Ovary (tissue), 9 donors: Measurements from ENCODE around the gene BRAP. TPM values are rescaled to one million over a fixed set of nuclear protein-coding genes. Genes with fewer than 3 reads are reported as not detected.
"Not testable (repeated sequence)": the region's sequence is repeated elsewhere in the genome, so short reads cannot be mapped to it uniquely, and the experiment has no call there.

ENCODE experiments used
- DNase-seq, 5 donors: peaks; one replicate each; pipeline ENCODE4 v3.0.0-alpha.2; 2019 to 2020
- H3K27ac ChIP-seq, 2 donors: fragments of 200-600 bp; one replicate each; pipeline versions ENCODE4 v1.5.1 to v1.8.0; 2019 to 2022
- H3K27me3 ChIP-seq: fragments of 200-600 bp; one replicate; pipeline ENCODE4 v1.8.0; 2022
- H3K36me3 ChIP-seq: fragments of 200-600 bp; sonication (generic); one replicate; pipeline ENCODE4 v1.5.1; 2019
- H3K4me1 ChIP-seq: one replicate; pipeline ENCODE4 v1.8.1; 2013; ENCODE audit warnings: mild to moderate bottlenecking, moderate library complexity; ENCODE audit not compliant: insufficient read depth
- H3K4me3 ChIP-seq: fragments of 200-600 bp; sonication (generic); one replicate; pipeline ENCODE4 v1.5.1; 2017
- H3K9me3 ChIP-seq, 2 donors: fragments of 200-600 bp in 1 of 2; sonication (generic) in 1 of 2; one replicate each; pipeline versions ENCODE4 v1.5.1 to v1.8.1; 2013 to 2019; ENCODE audit warnings: mild to moderate bottlenecking in 1 of 2, moderate library complexity in 1 of 2
- EP300 ChIP-seq: sonication (generic); formaldehyde crosslinking; IDR thresholded peaks from one replicate; pipeline ENCODE4 v1.6.1; 2017; ENCODE audit warnings: antibody characterized with exemption
- POLR2A ChIP-seq: fragments of 450-650 bp; IDR thresholded peaks from one replicate; pipeline ENCODE4 v1.6.1; 2017; ENCODE audit warnings: antibody characterized with exemption, mild to moderate bottlenecking, moderate library complexity
- WGBS, 3 donors: extraction: QIAGEN DNeasy Blood & Tissue Kit in 1 of 3; methylation state at CpG; one replicate each; pipeline versions ENCODE4 v1.1.5 to v1.1.7; 2013 to 2017; 5-methylcytosine and 5-hydroxymethylcytosine counted together
- intact Hi-C, 4 donors: fragments of 100-400 bp; cut with DNase I; formaldehyde crosslinking; loops; one replicate each; pipeline versions ENCODE4 v1.11.0 to v1.15.1; 2022 to 2023
- polyA plus RNA-seq, 2 donors: library from polyadenylated mRNA; stranded (reverse); fragments of 200-250 nt in 1 of 2; fragments of 350-450 nt in 1 of 2; fragmentation: Illumina TruSeq in 1 of 2; extraction: RNeasy Lipid Tissue Mini Kit (QIAGEN cat#74804) in 1 of 2; gene quantifications; one replicate each; pipeline ENCODE4 v1.2.3, GENCODE V29; 2013 to 2014
- total RNA-seq, 7 donors: library from RNA; depleted of rRNA in 2 of 7; stranded (reverse); fragments of >200 nt in 2 of 7; fragmentation: NEBNext Ultra II Directional in 3 of 7; extraction: Animal tissue kit (Norgen Biotek cat#: 25700) in 3 of 7; gene quantifications; one replicate each; pipeline versions ENCODE4 v1.1.0 to v1.2.4, GENCODE V29; 2016 to 2023
- TF ChIP-seq, protein P1 (sequence below), 3 donors: fragments of 450-650 bp in 2 of 3; fragments of 200-600 bp in 1 of 3; IDR thresholded peaks; one replicate each; pipeline versions ENCODE4 v1.5.1 to v1.8.0; 2016 to 2022; ENCODE audit warnings: antibody characterized with exemption in 3 of 3, mild to moderate bottlenecking in 1 of 3
- donor health status: DM: no; HTN: no; CAD: no; lungs with moderate emphysema.
- donor health status: DM: no; HTN: no; CAD: no.
- donor health status: Bipolar disorder and iron deficiency.
- donor health status: DM: yes; HTN: yes; CAD: no.
- donor health status: DM: no; HTN: no; CAD: no.
- donor health status: DM: yes; HTN: yes; CAD: no.

BRAP gene
- total and polyA plus RNA-seq, 9 donors, result 9.5 to 24.4 (median 16.9) TPM

DNA sequence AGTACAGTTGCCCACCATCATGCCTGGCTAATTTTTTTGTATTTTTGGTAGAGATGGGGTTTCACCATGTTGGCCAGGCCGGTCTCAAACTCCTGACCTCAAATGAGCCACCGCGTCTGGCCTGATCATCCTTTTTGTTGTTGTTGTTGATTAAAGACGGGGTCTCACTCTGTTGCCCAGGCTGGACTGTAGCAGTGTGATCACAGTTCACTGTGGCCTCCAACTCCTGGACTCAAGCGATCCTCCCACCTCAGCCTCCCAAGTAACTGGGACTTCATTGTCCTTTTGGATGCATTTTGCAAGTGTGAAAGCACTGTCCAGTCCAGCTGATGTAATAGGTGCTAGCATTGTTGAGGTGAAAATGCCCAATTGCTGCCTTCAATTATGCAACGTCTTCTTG is 59.5 kb downstream of the BRAP start:
- Histone ChIP-seq H3K9me3 (no peaks in the 10 kb centered on the region), H3K4me3 (no peak overlapping the region), H3K4me1 (no peaks in the 10 kb centered on the region), H3K36me3 (no peaks in the 10 kb centered on the region), H3K27me3 (no peaks in the 10 kb centered on the region), H3K27ac (no peak overlapping the region)
- no peak for DNase-seq
- TF ChIP-seq EP300, result no peak
- 95 to 97% (median 96%) methylated on average over 6 of the region's 6 CpGs for WGBS, 3 donors
- intact Hi-C loops, result no loop called here

DNA sequence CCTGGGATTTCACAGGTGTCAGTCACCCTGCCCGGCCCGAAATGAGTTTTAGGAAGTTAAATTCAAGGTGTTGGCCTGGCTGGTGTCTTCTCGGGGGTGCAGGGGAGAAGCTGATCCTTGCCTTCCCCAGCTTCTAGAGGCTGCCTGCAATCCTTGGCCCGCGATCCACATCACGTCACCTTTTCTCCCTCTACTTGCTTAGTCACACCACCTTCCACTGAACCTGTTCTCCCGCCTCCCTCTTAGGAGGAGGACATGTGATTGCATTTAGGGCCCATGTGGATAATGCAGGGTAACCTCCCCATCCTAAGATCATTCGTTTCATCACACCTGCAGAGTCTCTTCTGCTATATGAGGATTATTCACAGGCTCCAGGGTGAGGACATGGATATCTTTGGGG is 61.2 kb downstream of the BRAP start:
- Histone ChIP-seq H3K4me1 (no peaks in the 10 kb centered on the region), H3K9me3 (no peaks in the 10 kb centered on the region), H3K36me3 (no peaks in the 10 kb centered on the region), H3K27me3 (no peaks in the 10 kb centered on the region), H3K27ac (no peak overlapping the region), H3K4me3 (no peak overlapping the region)
- TF ChIP-seq EP300 (no peak), POLR2A (no peak)
- TF ChIP-seq, protein P1, sequence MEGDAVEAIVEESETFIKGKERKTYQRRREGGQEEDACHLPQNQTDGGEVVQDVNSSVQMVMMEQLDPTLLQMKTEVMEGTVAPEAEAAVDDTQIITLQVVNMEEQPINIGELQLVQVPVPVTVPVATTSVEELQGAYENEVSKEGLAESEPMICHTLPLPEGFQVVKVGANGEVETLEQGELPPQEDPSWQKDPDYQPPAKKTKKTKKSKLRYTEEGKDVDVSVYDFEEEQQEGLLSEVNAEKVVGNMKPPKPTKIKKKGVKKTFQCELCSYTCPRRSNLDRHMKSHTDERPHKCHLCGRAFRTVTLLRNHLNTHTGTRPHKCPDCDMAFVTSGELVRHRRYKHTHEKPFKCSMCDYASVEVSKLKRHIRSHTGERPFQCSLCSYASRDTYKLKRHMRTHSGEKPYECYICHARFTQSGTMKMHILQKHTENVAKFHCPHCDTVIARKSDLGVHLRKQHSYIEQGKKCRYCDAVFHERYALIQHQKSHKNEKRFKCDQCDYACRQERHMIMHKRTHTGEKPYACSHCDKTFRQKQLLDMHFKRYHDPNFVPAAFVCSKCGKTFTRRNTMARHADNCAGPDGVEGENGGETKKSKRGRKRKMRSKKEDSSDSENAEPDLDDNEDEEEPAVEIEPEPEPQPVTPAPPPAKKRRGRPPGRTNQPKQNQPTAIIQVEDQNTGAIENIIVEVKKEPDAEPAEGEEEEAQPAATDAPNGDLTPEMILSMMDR (IDR thresholded peaks at IDR 0.05), result no peak
- intact Hi-C loops, result no loop called here
- DNase-seq, result no peak
- WGBS, 3 donors, result 92 to 94% (median 92%) methylated on average over 8 of the region's 8 CpGs

DNA sequence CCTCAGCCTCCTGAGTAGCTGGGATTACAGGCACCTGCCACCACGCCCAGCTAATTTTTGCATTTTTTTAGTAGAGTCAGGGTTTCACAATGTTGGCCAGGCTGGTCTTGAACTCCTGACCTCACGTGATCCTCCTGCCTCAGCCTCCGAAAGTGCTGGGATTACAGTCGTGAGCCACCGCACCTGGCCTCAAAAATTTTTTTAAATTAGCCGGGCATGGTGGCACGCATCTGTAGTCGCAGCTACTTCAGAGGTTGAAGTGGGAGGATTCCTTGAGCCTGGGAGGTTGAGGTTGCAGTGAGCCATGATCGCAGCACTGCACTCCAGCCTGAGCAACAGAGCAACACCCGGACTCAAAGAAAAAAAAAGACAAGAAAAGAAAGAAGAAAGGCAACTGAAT is 67.9 kb downstream of the BRAP start:
- intact Hi-C loops, H3K27me3 ChIP-seq, H3K9me3 ChIP-seq, H3K36me3 ChIP-seq, DNase-seq, H3K4me1 ChIP-seq, H3K4me3 ChIP-seq, H3K27ac ChIP-seq: not testable (repeated sequence)
- 91 to 96% (median 96%) methylated on average over 10 of the region's 10 CpGs for WGBS, 3 donors

DNA sequence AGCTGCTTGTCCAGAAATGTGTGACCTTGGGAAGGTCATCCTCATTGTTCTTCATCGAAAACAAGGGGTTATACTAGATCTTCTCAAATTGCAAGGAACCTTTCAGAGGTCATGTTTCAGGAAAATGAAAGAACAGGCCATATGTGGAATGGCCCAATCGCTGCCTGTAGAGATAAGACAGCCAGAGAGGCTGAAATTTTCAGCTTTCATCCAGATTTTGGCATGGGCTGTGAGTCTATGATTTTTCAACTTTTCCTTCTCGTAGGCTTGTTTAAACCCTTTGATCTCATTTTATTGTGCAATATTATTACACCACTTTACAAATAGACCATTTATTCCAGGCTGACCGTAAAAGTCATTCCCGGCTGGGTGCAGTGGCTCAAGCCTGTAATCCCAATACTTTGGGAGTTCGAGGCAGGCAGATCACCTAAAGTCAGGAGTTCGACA is 69.6 kb downstream of the BRAP start:
- H3K9me3 ChIP-seq, result no peaks in the 10 kb centered on the region
- peak in 3 of 5 donors; percentile 41 to 61 (median 54) for DNase-seq

DNA sequence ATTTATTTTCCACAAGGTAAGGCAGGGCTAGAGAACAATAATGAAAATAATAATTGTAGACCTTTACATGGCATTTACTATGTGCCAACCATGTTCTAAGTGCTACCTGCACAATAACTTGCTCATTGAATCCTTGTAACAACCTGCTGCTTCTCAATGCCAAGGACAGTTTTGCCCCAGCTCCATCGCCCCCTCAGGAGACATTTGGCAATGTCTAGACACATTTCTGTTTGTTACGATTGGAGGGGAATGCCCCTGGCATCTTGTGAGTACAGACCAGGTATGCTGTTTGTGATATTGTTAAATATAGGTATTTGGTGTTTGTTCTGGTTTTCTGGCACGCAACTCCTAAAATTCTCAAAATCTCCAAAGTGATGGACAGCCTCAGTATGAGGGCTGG is 78.5 kb downstream of the BRAP start:
- DNase-seq, result no peak
- H3K9me3 ChIP-seq, result no peaks in the 10 kb centered on the region
- no peaks in the 10 kb centered on the region for H3K27me3 ChIP-seq
- no peak overlapping the region for H3K27ac ChIP-seq
- no peak overlapping the region for H3K4me3 ChIP-seq
- no peaks in the 10 kb centered on the region for H3K4me1 ChIP-seq
- intact Hi-C loops, result no loop called here
- WGBS, 3 donors, result 83 to 89% (median 88%) methylated on average over 3 of the region's 3 CpGs
- TF ChIP-seq EP300, result no peak
- TF ChIP-seq, protein P1 (IDR thresholded peaks at IDR 0.05), result no peak
- H3K36me3 ChIP-seq, result no peaks in the 10 kb centered on the region

More for the DNA sequence above, 69.6 kb downstream of the BRAP start:
- Histone ChIP-seq H3K27me3 (no peaks in the 10 kb centered on the region), H3K27ac (peak overlapping the region in 1 of 2 donors; percentile 62), H3K4me3 (no peak overlapping the region), H3K4me1 (no peaks in the 10 kb centered on the region), H3K36me3 (no peaks in the 10 kb centered on the region)
- TF ChIP-seq, protein P1 (IDR thresholded peaks at IDR 0.05), result no peak
- no peak for TF ChIP-seq POLR2A
- TF ChIP-seq EP300, result no peak
- intact Hi-C loops, result no loop called here
- WGBS, 3 donors, result 22 to 28% (median 25%) methylated on average over 7 of the region's 7 CpGs
